Measurements from ENCODE around the gene APC2.

APC2 gene

GRCh38 chr19:1471010-1471514 lies 21.1 kb downstream of the APC2 start:
- Histone ChIP-seq H3K4me2 (ENCODE audit: low read length) (no peak overlapping the region), H3K79me2 (ENCODE audit: low read length) (peaks cover 4% of the 10 kb centered on the region; the same call in 1 of the 2 replicates), H3K27me3 (ENCODE audit: low read depth, low read length) (no peaks in the 10 kb centered on the region), H2AFZ (ENCODE audit: low read depth, low read length) (no peak overlapping the region), H4K20me1 (ENCODE audit: insufficient read depth, low read length) (peaks cover 30% of the 10 kb centered on the region), H3K36me3 (replicated peaks; ENCODE audit: low read depth, low read length) (peaks cover 12% of the 10 kb centered on the region), H3K9ac (ENCODE audit: low read length) (no peak overlapping the region), H3K27ac (ENCODE audit: low read length) (no peak overlapping the region), H3K9me3 (ENCODE audit: insufficient read depth, low read length) (no peaks in the 10 kb centered on the region), H3K4me1 (ENCODE audit: low read length) (no peaks in the 10 kb centered on the region), H3K4me3 (ENCODE audit: low read length) (no peak overlapping the region)
- no peak for TF ChIP-seq EZH2phosphoT487 (IDR thresholded peaks at IDR 0.05; ENCODE audit: low read depth)
- TF ChIP-seq CTCF (IDR thresholded peaks at IDR 0.05; ENCODE audit: low read depth, low read length): no peak

- TF ChIP-seq EZH2phosphoT487 (IDR thresholded peaks at IDR 0.05; ENCODE audit: low read depth): no peak
- peak; percentile 23; the same call in 1 of the 2 replicates for TF ChIP-seq CTCF (IDR thresholded peaks at IDR 0.05; ENCODE audit: low read depth, low read length)
- Histone ChIP-seq H3K27ac (ENCODE audit: low read length) (no peak overlapping the region), H3K79me2 (ENCODE audit: low read length) (peaks cover 10% of the 10 kb centered on the region; the same call in 1 of the 2 replicates), H4K20me1 (ENCODE audit: insufficient read depth, low read length) (peaks cover 30% of the 10 kb centered on the region), H3K4me3 (ENCODE audit: low read length) (no peak overlapping the region), H3K4me1 (ENCODE audit: low read length) (no peaks in the 10 kb centered on the region), H3K9me3 (ENCODE audit: insufficient read depth, low read length) (no peaks in the 10 kb centered on the region), H2AFZ (ENCODE audit: low read depth, low read length) (no peak overlapping the region), H3K4me2 (ENCODE audit: low read length) (no peak overlapping the region), H3K36me3 (replicated peaks; ENCODE audit: low read depth, low read length) (peaks cover 13% of the 10 kb centered on the region), H3K27me3 (ENCODE audit: low read depth, low read length) (no peaks in the 10 kb centered on the region), H3K9ac (ENCODE audit: low read length) (no peak overlapping the region)
Observed at GRCh38 chr19:1471515-1472160, 21.7 kb downstream of the APC2 start.

GRCh38 chr19:1472231-1473084 lies 22.5 kb downstream of the APC2 start:
- no peaks in the 10 kb centered on the region for H3K27me3 ChIP-seq (ENCODE audit: low read depth, low read length)

More at GRCh38 chr19:1472231-1473084, 22.5 kb downstream of the APC2 start:
- Histone ChIP-seq H4K20me1 (ENCODE audit: insufficient read depth, low read length) (peaks cover 30% of the 10 kb centered on the region), H3K9ac (ENCODE audit: low read length) (no peak overlapping the region), H2AFZ (ENCODE audit: low read depth, low read length) (no peak overlapping the region), H3K9me3 (ENCODE audit: insufficient read depth, low read length) (no peaks in the 10 kb centered on the region), H3K4me1 (ENCODE audit: low read length) (0 out of 2 replicates have a peak, but pooled peaks cover 2% of the 10 kb centered on the region), H3K36me3 (replicated peaks; ENCODE audit: low read depth, low read length) (peaks cover 16% of the 10 kb centered on the region), H3K4me2 (ENCODE audit: low read length) (no peak overlapping the region), H3K79me2 (ENCODE audit: low read length) (peaks cover 15% of the 10 kb centered on the region), H3K27ac (ENCODE audit: low read length) (no peak overlapping the region), H3K4me3 (ENCODE audit: low read length) (no peak overlapping the region)
- TF ChIP-seq EZH2phosphoT487 (IDR thresholded peaks at IDR 0.05; ENCODE audit: low read depth) (no peak), CTCF (IDR thresholded peaks at IDR 0.05; ENCODE audit: low read depth, low read length) (no peak)
